ENCODE data around the gene TMEM229B.

The TMEM229B gene

DNA sequence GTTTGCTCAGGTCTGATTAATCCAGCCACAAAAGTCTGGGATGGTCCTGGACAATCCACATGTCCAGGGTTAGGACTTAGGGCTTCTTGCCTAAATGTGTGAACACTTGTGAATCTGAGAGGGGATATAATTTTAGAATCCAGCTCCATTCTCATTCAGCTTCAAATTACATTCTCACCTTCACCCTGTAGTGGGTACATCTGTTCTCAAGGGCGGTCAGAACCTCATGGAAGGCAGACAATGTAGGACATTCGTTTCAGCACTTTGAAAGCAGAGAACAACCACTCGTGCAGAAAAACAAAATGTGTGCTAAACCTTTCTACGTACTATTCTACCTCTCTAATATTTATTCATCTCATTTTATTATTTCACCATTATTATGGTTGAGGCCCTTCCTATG, 1.2 kb downstream of the TMEM229B start:
- H3K27me3 ChIP-seq (ENCODE audit: low read depth, low read length), result peaks cover 67% of the 10 kb centered on the region
- TF ChIP-seq EZH2phosphoT487 (IDR thresholded peaks at IDR 0.05; ENCODE audit: low read depth), result no peak
- TF ChIP-seq, protein P1, sequence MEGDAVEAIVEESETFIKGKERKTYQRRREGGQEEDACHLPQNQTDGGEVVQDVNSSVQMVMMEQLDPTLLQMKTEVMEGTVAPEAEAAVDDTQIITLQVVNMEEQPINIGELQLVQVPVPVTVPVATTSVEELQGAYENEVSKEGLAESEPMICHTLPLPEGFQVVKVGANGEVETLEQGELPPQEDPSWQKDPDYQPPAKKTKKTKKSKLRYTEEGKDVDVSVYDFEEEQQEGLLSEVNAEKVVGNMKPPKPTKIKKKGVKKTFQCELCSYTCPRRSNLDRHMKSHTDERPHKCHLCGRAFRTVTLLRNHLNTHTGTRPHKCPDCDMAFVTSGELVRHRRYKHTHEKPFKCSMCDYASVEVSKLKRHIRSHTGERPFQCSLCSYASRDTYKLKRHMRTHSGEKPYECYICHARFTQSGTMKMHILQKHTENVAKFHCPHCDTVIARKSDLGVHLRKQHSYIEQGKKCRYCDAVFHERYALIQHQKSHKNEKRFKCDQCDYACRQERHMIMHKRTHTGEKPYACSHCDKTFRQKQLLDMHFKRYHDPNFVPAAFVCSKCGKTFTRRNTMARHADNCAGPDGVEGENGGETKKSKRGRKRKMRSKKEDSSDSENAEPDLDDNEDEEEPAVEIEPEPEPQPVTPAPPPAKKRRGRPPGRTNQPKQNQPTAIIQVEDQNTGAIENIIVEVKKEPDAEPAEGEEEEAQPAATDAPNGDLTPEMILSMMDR (IDR thresholded peaks at IDR 0.05; ENCODE audit: low read depth, low read length), result no peak
- H2AFZ ChIP-seq (ENCODE audit: low read depth, low read length), result no peak overlapping the region
- no peak overlapping the region for H3K4me2 ChIP-seq (ENCODE audit: low read length)
- H4K20me1 ChIP-seq (ENCODE audit: insufficient read depth, low read length), result peaks cover 9% of the 10 kb centered on the region; the same call in 1 of the 2 replicates
- H3K4me3 ChIP-seq (ENCODE audit: low read length), result no peak overlapping the region
- no peak overlapping the region for H3K27ac ChIP-seq (ENCODE audit: low read length)
- H3K79me2 ChIP-seq (ENCODE audit: low read length), result no peaks in the 10 kb centered on the region
- H3K9ac ChIP-seq (ENCODE audit: low read length), result no peak overlapping the region
- peaks cover 25% of the 10 kb centered on the region for H3K4me1 ChIP-seq (ENCODE audit: low read length)
- H3K9me3 ChIP-seq (ENCODE audit: insufficient read depth, low read length), result peaks cover 14% of the 10 kb centered on the region; the same call in 1 of the 2 replicates
- H3K36me3 ChIP-seq (replicated peaks; ENCODE audit: low read depth, low read length), result peaks cover 13% of the 10 kb centered on the region

DNA sequence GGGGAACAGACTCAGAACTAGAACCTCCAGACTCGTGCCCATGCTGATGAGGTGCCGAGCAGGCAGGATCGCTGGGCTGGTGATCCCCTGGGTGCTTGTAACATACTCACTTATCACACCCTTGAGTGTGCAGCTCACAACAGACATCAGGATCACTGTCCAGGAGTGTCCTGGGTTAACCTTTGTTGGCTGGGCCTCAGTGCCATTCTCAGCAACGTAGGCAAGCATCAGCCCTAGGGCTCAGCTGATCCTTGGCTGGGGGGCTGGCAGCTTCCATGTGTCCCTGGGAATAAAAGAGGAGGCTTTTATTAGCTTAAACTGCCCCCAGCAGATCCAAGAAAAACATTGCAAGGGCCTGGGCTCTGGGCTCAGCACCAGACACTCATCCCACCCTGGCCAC, 1.6 kb downstream of the TMEM229B start:
- H2AFZ ChIP-seq (ENCODE audit: low read depth, low read length), result no peak overlapping the region
- no peak overlapping the region for H3K4me3 ChIP-seq (ENCODE audit: low read length)
- peaks cover 9% of the 10 kb centered on the region; the same call in 1 of the 2 replicates for H4K20me1 ChIP-seq (ENCODE audit: insufficient read depth, low read length)
- H3K79me2 ChIP-seq (ENCODE audit: low read length), result no peaks in the 10 kb centered on the region
- TF ChIP-seq, protein P1 (IDR thresholded peaks at IDR 0.05; ENCODE audit: low read depth, low read length), result no peak
- H3K9ac ChIP-seq (ENCODE audit: low read length), result no peak overlapping the region
- no peak overlapping the region for H3K27ac ChIP-seq (ENCODE audit: low read length)
- peaks cover 67% of the 10 kb centered on the region for H3K27me3 ChIP-seq (ENCODE audit: low read depth, low read length)
- H3K9me3 ChIP-seq (ENCODE audit: insufficient read depth, low read length), result peaks cover 12% of the 10 kb centered on the region; the same call in 1 of the 2 replicates
- peaks cover 8% of the 10 kb centered on the region for H3K36me3 ChIP-seq (replicated peaks; ENCODE audit: low read depth, low read length)
- no peak overlapping the region for H3K4me2 ChIP-seq (ENCODE audit: low read length)
- H3K4me1 ChIP-seq (ENCODE audit: low read length), result peaks cover 25% of the 10 kb centered on the region

DNA sequence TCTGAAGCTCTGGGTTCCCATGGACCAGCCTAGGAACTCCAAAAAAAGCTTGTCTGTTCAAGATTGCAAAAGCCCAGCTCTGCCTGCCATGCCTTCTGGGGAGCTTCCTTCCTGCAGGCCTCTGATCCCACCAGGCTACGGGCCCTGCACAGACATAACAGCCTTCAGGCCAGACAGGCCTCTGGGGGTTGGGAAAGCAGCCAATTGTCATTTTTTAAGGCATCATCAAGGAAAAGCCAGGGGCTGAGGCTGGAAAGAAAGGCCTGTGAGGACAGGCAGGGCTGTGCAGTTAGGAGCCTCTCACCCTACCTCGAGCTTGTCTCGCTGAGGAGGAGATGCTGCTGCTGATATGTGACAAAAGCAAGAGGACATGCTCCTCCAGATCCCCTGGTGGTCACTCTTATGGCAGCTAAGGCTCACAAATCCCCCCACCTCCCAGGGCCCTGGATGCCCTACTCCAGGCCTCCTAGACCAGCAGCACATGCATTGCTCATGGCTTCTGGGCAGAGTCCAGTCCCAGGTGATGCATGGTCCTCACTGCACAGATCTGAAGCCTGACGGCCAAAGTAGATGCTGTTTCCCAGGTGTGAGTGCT, 2.9 kb downstream of the TMEM229B start:
- H3K36me3 ChIP-seq (replicated peaks; ENCODE audit: low read depth, low read length), result peaks cover 8% of the 10 kb centered on the region
- no peak overlapping the region for H3K4me3 ChIP-seq (ENCODE audit: low read length)
- H3K9me3 ChIP-seq (ENCODE audit: insufficient read depth, low read length), result peaks cover 8% of the 10 kb centered on the region; the same call in 1 of the 2 replicates
- H3K4me1 ChIP-seq (ENCODE audit: low read length), result peaks cover 25% of the 10 kb centered on the region
- no peak overlapping the region for H3K27ac ChIP-seq (ENCODE audit: low read length)
- H3K9ac ChIP-seq (ENCODE audit: low read length), result no peak overlapping the region
- TF ChIP-seq EZH2phosphoT487 (IDR thresholded peaks at IDR 0.05; ENCODE audit: low read depth), result no peak
- TF ChIP-seq, protein P1 (IDR thresholded peaks at IDR 0.05; ENCODE audit: low read depth, low read length), result no peak
- peaks cover 9% of the 10 kb centered on the region; the same call in 1 of the 2 replicates for H4K20me1 ChIP-seq (ENCODE audit: insufficient read depth, low read length)
- no peak overlapping the region for H3K4me2 ChIP-seq (ENCODE audit: low read length)
- H3K79me2 ChIP-seq (ENCODE audit: low read length), result no peaks in the 10 kb centered on the region
- no peak overlapping the region for H2AFZ ChIP-seq (ENCODE audit: low read depth, low read length)
- peaks cover 67% of the 10 kb centered on the region for H3K27me3 ChIP-seq (ENCODE audit: low read depth, low read length)

DNA sequence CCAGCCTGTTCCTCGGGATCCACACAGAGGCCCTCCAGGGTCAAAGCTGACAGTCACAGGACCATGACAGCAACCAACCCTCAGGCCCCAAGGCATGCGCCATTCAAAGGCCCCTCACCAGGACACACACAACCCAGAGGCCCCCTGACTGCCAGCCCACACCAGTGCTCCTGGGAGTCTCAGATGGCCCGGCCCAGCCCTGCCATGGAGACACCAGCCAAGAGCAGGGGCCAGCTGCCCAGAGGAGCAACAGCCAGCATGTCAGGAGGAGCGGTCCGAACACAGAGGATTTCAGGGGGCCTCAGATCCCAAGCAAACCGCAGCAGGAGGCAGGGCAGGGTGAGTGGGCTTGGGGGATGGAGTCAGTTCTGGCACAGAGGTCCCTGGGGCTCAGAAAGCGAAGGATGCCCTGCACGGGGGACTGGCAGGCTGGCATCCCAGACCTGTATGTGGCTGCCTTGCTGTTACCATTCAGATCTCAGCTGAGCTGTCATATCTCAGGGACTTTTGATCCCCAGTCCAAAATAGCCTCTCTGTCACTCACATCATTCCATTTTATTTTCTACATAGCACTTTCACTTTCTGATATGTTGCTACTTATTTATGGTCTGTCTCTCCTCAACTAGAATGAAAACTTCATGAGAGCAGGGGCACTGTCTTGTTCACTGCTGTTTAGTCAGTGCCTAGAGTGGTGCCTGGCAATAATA, 4.8 kb downstream of the TMEM229B start:
- Histone ChIP-seq H2AFZ (ENCODE audit: low read depth, low read length) (no peak overlapping the region), H3K27me3 (ENCODE audit: low read depth, low read length) (peaks cover 71% of the 10 kb centered on the region), H3K4me3 (ENCODE audit: low read length) (no peak overlapping the region), H3K9me3 (ENCODE audit: insufficient read depth, low read length) (peaks cover 8% of the 10 kb centered on the region; the same call in 1 of the 2 replicates), H3K79me2 (ENCODE audit: low read length) (no peaks in the 10 kb centered on the region), H3K36me3 (replicated peaks; ENCODE audit: low read depth, low read length) (peaks cover 8% of the 10 kb centered on the region), H4K20me1 (ENCODE audit: insufficient read depth, low read length) (peaks cover 3% of the 10 kb centered on the region; the same call in 1 of the 2 replicates), H3K4me2 (ENCODE audit: low read length) (no peak overlapping the region), H3K27ac (ENCODE audit: low read length) (no peak overlapping the region), H3K4me1 (ENCODE audit: low read length) (peaks cover 17% of the 10 kb centered on the region), H3K9ac (ENCODE audit: low read length) (no peak overlapping the region)
- no peak for TF ChIP-seq EZH2phosphoT487 (IDR thresholded peaks at IDR 0.05; ENCODE audit: low read depth)
- TF ChIP-seq, protein P1 (IDR thresholded peaks at IDR 0.05; ENCODE audit: low read depth, low read length), result no peak

All from OCI-LY3 (cell line).